ENCODE data around the gene JDP2.
"Not testable (repeated sequence)": the region's sequence is repeated elsewhere in the genome, so short reads cannot be mapped to it uniquely, and the experiment has no call there.

JDP2 gene

GRCh38 chr14:75457648-75458165 lies 29.9 kb downstream of the JDP2 start:
- no peak for DNase-seq

DNA sequence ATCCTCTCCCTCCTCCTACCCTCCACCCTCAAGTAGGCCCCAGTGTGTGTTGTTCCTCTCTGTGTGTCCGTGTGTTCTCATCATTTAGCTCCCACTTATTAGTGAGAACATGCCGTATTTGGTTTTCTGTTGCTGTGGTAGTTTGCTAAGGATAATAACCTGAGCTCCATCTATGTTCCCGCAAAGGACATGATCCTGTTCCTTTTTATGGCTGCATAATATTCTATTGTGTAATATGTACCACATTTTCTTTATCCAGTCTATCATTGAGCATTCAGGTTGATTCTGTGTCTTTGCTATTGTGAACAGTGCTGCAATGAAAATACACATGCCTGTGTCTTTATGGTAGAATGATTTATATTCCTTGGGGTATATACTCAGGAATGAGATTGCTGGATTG lies 30.5 kb downstream of the JDP2 start:
- no peak for DNase-seq

- no peak for DNase-seq
Observed at GRCh38 chr14:75459099-75459741, 31.4 kb downstream of the JDP2 start.

DNA sequence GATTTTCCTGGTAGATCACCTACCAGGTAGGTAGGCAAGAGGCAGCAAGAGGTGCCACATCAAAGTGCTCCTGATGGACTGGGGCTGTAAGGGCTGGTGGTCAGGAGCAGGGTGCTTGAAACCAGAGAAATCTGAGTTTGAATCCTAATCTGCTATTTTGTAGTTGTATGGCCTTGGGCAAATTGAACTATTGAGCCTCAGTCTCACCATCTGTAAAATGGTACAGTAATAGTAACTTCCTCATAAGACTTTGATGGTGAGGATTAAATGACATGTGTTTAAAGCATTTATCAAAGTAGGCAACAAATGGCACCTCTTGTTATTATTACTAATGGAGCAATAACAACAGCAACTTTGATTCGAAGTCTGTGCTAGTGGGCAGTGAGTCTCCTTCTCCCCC lies 32.0 kb downstream of the JDP2 start:
- no peak for DNase-seq

GRCh38 chr14:75460394-75460793 lies 32.6 kb downstream of the JDP2 start:
- DNase-seq = no peak

GRCh38 chr14:75461303-75461702 lies 33.5 kb downstream of the JDP2 start:
- DNase-seq = no peak

GRCh38 chr14:75461755-75462349 lies 34.0 kb downstream of the JDP2 start:
- DNase-seq = no peak

DNA sequence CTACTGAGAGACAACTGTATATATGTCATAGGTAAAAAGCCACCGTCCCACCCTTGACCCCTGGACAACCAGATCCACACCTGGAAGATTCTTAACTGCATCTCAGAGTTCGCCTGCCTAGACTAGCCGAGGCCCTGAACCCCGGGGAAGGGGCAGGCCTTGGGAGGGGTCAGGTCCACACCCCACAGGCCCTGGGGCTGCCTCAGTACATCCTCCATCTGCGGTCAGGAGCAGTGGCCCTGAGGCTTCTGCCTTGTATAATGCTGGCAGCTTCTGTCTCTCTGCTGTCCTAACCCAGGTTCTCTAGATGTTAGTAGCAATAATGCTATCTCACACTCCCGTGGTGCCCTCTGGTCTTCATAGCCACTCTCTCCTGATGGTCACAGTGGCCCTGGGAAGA lies 36.8 kb downstream of the JDP2 start:
- DNase-seq = no peak

GRCh38 chr14:75467763-75468162 lies 39.9 kb downstream of the JDP2 start:
- DNase-seq = no peak

- no peak for DNase-seq
Observed at GRCh38 chr14:75469164-75469563, 41.3 kb downstream of the JDP2 start.

- DNase-seq = no peak
Observed at GRCh38 chr14:75469606-75470237, 41.9 kb downstream of the JDP2 start.

DNA sequence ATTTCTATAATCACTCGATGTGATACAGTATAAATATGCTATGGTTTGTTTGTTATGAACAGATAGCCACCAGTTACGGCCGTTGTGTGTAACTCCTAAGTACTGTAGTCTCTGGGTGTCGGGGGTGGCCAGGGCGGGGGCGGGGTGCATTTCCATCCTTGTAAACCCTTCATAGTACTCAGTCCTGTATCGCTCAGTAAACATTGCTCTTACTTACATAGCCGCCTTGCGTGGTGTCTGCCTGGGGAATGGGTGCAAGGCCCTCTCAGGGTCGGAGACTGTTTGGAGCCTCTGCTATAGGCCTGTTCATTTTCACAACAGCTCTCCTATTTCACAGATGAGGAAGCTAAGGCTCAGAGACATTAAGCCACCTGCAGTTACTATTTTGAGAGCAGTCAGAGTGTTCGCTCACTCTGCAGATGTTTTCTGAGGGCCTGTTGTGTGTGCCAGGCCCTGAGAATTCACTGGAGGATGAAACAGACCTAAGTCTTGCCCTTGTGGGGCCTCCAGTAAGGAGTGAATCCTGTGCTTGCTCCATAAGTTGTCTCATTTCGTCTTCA lies 42.5 kb downstream of the JDP2 start:
- no peak for DNase-seq

GRCh38 chr14:75471059-75471458 lies 43.2 kb downstream of the JDP2 start:
- DNase-seq = no peak

- not testable (repeated sequence) for DNase-seq
Observed at GRCh38 chr14:75474127-75474526, 46.3 kb downstream of the JDP2 start.

DNA sequence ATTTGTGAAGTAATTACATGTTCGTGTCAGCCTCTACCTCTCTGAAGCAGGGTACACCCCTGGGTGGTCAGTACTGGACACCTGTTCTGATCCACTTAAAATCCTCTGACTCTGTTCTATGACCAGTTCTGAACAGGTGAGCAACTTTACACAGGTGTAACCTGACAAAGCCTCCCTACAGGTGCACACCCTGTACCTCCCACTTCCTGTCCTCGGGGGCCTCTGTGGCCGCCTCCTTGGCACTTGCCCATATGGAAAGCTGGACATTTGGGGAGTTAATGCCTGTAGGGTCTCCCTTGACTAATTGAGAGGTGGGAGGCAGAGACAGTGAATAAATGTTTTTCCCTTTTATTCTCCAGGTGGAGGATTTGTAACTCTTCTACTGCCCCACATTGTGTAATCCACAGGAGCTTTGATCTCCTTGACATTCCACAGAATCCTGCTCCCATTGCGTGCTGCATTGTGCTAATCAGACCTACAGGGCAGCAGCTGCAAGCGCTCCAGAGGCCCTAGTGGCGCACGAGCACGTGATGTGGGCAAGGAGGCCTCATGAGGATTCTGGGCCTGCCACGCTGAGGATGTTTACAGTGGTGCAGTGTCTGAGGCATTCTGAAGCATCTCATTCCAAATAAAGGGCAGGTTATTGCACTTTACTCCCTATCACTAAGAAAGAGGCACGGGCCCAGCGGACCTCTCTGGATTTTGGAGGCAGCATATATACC lies 48.6 kb downstream of the JDP2 start:
- DNase-seq = no peak

DNA sequence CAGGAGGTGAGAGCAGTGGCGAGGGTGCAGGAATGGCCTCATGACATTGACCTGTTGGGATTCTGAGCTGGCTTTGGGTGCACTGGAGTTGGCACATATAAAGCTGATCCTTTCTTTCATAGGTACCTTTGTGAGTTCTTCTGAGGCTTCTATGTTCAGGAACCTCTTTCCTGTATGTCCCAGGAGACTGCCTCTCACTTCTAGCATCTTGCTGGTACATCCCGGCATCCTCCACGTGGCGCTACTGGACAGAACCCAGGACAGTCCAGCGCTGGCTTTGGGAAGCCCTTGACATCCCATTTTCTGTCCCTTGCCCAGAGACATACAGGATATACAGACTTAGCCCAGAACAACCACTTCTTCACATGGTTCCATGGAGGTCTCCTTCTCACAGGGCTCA lies 50.1 kb downstream of the JDP2 start:
- no peak for DNase-seq

- no peak for DNase-seq
Observed at GRCh38 chr14:75479770-75480600, 52.2 kb downstream of the JDP2 start.

GRCh38 chr14:75482366-75482765 lies 54.5 kb downstream of the JDP2 start:
- no peak for DNase-seq

GRCh38 chr14:75484711-75485429 lies 57.0 kb downstream of the JDP2 start:
- no peak for DNase-seq

GRCh38 chr14:75486318-75486717 lies 58.5 kb downstream of the JDP2 start:
- DNase-seq = no peak

GRCh38 chr14:75487155-75487671 lies 59.4 kb downstream of the JDP2 start:
- no peak for DNase-seq

- DNase-seq = no peak
Observed at GRCh38 chr14:75489480-75489837, 61.6 kb downstream of the JDP2 start.

All from cortex of kidney (tissue), 1 donor.